ENCODE results near the gene MEIS1.
A peak's percentile ranks its signal among the peaks of the same experiment; 100 is the strongest.

The MEIS1 gene

DNA sequence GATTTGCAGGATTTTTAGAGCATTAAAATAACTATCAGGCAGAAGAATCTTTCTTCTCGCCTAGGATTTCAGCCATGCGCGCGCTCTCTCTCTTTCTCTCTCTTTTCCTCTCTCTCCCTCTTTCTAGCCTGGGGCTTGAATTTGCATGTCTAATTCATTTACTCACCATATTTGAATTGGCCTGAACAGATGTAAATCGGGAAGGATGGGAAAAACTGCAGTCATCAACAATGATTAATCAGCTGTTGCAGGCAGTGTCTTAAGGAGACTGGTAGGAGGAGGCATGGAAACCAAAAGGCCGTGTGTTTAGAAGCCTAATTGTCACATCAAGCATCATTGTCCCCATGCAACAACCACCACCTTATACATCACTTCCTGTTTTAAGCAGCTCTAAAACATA, 137.0 kb downstream of the MEIS1 start:
- DNase-seq = no peak

GRCh38 chr2:66572391-66572790, 137.5 kb downstream of the MEIS1 start:
- DNase-seq = no peak

DNA sequence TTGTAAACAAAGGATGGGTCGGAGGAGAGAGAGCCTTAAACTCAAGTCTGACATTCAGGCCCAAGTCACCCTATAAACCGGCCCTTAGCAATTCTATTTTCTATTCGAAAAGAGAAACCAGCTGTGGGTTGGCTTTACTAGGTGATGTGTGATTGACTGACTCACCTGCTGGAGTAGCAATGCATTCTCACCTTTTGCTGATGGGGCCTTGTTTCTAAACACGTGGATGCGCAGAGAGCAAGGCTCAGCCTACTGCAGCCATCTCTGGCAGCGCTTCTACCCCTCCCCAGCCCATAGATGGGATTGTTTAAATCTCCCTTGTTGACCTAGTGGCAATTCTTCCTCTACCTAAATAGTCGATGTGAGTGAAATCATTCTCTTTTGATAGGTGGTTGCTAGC, 138.5 kb downstream of the MEIS1 start:
- DNase-seq = no peak

DNA sequence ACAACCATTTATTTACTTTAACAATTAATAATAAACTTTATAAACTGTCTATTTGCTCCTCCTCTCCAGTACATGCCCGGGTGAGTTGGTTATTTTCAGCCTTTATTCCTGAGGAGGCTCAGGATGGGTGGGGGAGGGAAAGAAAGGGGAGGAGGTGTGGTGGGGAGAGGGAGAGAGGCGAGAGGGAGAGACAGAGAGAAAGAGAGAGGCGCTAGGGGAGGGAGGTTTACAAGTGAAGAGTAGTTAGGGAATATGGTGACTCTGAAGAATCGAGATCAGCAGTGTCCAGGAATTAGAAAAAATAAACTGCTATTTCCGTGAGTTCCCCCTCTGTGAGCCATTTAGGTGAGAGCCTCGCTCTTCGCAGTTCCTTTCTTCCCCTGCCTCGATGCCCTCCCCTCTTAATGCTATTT, 138.9 kb downstream of the MEIS1 start:
- DNase-seq = no peak

DNA sequence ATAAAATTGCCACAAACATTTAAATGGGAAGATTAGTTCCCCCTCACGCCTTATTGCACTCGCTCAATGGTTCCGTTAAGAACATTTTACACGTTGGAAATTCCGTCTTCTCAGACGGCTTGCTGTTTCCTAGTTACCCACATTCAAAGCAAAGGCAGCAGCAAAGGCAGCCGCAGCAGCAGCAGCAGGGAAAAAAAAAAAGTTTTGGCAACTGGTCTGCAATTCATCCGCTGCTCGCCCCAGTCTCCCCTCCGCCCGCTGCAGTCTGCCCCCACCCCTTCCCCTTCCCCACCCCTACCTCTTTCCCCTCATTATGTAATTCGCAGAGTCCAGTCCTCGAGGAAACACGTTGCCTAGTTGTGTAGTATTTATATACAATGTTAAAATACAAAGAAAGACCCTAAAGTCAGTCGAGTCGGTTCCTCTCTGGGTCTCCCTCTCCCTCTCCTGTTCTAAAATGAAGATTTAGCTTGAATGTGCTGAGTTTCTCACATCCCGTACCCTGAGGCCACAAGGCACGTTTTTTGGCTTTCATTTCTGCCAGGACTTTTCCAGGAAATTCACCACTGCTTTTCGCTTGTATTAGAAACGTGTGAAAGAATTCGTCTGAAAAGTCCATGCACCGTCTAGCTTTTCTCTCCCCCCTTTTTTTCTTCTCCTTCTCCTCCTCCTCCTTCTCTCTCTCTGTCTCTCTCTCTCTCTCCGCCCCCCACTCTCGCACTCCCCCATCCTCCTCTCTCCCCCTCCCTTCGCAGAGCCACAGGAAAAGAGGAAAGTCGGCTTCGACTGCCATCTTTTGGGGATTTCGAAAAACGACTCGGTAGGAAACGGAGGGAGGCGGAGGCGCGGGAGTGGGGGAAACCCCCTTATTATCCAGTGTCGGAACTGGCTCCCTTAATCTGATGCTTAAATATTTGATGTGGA, 140.0 kb downstream of the MEIS1 start:
- DNase-seq = peak; percentile 79

GRCh38 chr2:66575625-66576310, 140.8 kb downstream of the MEIS1 start:
- DNase-seq = no peak

DNA sequence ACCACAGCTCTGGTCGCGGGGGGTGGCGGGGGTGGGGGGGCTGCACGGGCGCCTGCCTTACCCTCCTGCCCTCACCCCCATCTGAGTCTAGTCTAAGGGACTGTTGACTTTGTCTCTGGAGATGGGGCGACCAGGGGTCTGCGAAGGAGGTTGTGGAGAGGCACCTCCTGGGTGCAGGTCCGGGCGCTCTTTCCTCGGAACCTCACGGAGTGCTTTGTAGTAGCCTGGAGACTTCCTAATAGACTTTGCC, 141.3 kb downstream of the MEIS1 start:
- no peak for DNase-seq

GRCh38 chr2:66576561-66577320, 141.8 kb downstream of the MEIS1 start:
- DNase-seq = no peak

DNA sequence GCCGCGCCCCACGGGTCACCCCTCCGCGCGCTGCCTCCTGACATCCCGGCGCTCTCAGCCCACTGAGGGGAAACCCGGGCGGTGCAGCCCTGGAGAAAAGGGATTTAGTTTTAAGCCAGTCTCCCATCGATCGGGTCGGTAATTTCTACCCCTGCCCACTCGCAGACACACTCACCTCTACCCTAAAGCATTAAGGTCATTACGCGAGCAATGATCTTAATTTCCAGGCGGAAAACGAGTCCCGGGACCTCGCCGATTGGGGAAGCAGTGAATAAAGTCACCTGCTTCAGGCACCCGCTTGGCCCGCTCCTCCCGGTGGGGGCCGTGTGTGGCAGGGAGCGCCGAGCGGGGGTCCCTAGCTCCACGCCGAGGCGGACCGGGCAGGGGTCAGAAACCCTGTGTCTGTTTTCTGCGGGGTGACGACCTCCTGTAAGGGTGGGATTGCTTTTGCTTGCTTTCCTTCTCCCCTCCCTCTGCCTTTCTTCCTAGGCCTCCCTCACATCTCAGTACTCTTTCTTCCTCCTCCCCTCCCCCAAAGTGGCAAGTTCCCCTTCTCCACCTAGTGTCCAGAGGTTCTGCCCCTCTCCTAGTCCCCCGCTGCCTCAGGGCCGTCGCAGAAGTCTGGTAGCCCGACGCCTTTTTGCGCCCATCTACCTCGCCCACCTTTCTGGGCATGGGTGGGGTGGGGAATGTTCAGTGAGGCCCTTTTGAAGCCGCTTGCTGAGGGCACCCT, 142.6 kb downstream of the MEIS1 start:
- no peak for DNase-seq

DNA sequence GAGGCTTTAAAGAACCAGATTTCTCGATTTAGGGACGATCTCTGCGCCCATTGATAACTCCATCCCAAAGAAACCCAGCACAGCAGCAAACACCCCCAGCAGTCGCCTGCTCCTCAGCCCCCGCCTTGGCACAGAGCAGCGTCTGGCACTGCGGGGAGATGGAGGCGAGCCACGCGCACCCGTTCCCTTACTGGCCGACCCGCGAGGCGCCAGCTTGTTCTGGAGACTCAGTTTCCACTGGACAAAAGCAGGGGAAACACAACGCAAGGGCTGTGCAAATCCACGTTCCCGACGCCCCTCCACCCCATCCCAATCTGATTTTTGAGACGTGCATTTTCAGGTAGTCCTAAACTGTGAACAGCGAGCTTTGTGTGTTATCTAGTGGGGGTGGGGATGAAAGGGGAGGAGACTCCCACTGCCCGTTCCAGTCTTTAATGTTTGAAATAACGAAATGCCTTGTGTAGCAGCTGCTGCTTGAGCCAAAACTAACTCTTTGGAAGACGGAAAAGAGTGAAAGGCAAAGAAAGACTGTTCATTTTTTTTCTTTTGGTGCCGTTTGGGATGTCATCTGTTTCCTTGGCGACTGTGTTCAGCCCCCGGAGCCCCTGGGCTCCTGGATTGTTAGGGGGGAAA, 143.2 kb downstream of the MEIS1 start:
- no peak for DNase-seq

DNA sequence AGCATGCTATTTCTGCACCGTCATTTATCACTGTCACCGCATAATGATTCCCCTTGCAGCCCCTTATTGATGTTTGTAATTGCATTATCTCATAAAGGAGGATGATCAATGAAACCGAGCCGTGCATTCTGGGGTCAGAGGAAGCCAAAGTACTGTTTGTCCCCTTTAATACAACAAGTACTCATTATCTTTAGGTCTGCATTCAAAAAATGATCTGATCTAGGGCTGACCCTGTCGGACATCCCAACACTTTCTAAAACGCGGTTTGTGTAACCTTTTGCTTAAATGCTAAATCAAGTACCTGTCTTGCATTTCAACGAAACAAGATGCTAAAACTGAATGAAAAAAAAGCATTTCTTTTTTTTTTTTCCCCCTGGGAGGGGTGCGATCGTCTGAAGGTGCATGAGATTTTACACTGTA, 143.8 kb downstream of the MEIS1 start:
- DNase-seq = no peak

DNA sequence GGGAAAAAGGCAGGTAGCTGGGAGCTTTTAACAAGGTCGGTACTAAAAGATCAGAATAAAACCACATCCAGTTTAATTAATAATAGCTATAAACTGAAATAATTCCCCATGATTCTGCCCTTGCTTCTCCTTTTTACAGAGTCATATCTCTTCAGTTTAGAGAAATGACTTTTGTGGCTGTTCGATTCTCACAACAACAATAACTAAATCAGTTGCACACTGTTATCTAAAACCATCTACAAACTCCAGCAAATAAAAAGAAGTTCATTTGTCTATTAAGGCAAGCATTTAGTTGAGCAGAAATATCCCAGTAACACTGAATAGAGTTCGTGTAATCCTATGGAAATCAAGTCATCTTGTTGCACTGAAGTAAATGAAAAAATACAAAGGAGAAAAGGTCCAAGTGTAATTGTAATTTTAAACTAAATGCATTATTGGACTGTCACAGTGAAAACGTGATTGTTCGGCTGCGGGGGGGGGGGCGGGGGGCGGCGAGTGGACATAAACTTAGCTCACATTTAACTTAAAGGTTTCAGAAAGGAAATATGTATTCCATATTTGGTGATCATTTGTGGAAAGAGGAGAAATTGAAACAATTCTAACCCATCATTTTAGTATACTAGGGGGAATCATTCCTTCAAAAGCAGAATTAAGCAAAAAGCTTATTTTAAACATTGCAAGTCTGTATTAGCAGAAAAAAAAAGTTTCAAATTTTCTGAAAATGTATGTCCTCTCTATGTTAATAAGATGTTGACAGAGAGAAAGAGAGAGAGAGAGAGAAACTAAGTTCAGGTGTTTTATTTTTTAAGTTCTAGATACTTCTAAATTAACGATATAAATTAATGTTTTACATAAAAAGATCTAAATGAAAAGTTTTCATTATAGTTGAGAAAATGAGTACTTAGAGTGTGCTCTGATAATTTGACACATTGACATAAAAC, 144.5 kb downstream of the MEIS1 start:
- no peak for DNase-seq

- no peak for DNase-seq
Observed at GRCh38 chr2:66580166-66581049, 145.5 kb downstream of the MEIS1 start.

GRCh38 chr2:66581339-66582103, 146.6 kb downstream of the MEIS1 start:
- DNase-seq = no peak

- DNase-seq = no peak
Observed at GRCh38 chr2:66582104-66582986, 147.4 kb downstream of the MEIS1 start.

GRCh38 chr2:66582987-66583880, 148.3 kb downstream of the MEIS1 start:
- no peak for DNase-seq

DNA sequence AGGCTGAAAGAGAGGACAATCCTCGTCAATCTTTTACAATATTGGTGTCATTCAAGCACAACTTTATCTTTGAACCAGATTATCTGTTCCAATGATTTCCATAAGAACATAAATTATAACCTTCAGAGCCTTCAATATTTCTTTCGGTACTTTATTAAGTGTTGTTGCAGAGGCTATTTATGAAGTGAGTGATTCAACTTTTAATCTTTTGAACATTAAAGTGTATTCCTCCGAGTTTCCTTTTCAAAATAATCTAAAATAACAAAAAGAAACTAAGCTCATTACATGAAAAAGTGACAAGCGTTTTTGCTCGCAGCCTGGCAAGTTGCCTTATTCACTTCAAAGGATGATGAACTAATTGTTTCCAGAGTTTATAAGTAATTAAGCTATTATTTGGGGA, 149.0 kb downstream of the MEIS1 start:
- peak; percentile 50 for DNase-seq

Measured in NCI-H1105 treated with DMSO at 0.1 percent for 48 hours (cell line).